ENCODE data around the gene NAGA.
"Not testable (repeated sequence)": the region's sequence is repeated elsewhere in the genome, so short reads cannot be mapped to it uniquely, and the experiment has no call there.

NAGA gene

GRCh38 chr22:42070517-42071422, at the start of gene NAGA:
TSS of gene NAGA (minus strand) at chr22:42070812. CDS start at chr22:42070297, 515 bp downstream.
- peak; percentile 96 for DNase-seq (ENCODE audit: low spot score)

GRCh38 chr22:42116848-42117424, 46.3 kb upstream of the NAGA start:
- DNase-seq (ENCODE audit: low spot score), result no peak

DNA sequence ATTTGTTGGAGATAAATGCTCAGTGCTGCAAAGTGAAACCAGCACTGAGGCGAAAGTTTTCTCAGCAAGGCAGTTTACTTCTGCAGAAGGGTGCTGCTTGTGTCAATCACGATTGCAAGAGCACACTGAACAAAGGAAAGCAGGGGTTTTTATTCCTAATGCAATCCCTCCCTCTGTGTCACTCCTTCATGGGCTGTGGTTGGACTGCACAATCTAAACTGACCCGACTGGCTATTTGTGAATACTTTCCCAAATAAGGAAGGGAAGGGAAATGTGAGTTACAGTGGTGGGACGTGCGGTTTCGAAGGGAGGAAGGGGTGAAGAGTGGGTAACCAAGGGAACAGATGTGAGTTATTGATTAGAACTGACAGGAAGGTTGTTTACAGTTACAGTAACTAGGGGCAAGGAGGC, 44.8 kb upstream of the NAGA start:
- DNase-seq (ENCODE audit: low spot score), result not testable (repeated sequence)

- DNase-seq (ENCODE audit: low spot score), result no peak
Measured at GRCh38 chr22:42114721-42115120, 44.1 kb upstream of the NAGA start.

- not testable (repeated sequence) for DNase-seq (ENCODE audit: low spot score)
Measured at GRCh38 chr22:42112793-42113192, 42.2 kb upstream of the NAGA start.

DNA sequence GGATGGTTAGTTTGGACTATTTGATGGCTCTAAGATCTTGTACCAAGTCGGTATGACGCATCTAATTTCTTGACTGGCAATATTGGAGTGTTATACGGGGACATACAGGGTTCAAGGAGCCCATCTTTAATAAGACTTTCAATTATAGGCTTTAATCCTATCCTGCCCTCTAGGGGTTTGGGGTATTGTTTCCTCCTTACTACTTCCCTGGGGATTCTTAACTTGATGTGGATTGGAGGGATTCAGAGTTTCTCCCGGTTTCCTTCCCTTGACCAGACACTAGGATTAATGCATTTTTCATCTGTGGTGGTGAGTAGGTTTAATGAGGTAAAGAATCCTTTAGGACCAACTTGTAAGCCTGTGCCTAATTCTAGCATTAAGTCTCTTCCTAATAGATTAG, 41.2 kb upstream of the NAGA start:
- no peak for DNase-seq (ENCODE audit: low spot score)

DNA sequence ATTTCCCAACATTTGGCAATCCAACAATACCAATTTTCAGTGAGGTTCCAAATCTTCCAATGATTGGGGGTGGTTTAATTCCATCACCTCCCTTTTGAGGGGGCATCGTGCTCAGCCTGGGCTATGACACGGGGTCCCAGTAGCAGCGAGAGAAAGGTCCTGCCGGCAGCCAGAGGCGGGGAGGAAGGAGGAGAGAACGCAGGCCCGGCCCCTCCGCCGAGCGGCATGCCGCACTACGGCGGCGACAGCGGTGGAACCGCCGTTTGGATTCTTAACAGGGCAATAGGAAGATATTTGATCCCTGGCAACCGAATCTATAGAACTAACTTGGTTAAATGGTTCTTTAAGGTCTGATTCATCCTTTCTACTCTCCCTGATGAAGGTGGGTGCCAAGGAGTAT, 38.2 kb upstream of the NAGA start:
- no peak for DNase-seq (ENCODE audit: low spot score)

DNA sequence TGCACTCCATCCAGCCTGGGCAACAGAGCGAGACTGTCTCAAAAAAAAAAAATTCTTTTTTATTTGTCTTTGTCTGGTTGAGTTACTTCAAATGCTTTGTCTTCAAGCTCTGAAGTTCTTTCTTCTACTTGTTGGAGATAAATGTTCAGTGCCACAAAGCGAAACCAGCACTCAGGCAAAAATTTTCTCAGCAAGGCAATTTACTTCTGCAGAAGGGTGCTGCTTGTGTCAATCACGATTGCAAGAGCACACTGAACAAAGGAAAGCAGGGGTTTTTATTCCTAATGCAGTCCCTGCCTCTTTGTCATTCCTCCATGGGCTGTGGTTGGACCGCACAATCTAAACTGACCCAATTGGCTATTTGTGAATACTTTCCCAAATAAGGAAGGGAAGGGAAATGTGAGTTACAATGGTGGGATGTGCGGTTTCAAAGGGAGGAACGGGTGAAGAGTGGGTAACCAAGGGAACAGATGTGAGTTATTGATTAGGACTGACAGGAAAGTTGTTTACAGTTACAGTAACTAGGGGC, 33.8 kb upstream of the NAGA start:
- DNase-seq (ENCODE audit: low spot score), result not testable (repeated sequence)

DNA sequence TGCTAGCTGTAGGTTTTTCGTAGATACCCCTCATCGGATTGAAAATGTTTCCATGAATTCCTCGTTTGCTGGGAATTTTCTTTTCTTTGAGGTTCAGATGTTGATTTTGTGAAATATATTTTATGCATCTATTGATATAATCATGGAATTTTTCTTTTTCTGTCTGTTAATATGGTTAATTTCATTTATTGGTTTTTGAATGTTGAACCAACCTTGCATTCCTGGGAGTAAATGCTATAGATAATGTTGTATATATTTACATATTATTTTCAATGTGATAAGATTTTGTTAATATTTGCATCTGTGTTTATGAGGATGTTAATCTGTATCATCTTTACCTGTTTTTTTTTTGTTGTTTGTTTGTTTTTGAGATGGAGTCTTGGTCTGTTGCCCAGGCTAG, 30.6 kb upstream of the NAGA start:
- no peak for DNase-seq (ENCODE audit: low spot score)

GRCh38 chr22:42091455-42091782, 20.8 kb upstream of the NAGA start:
- DNase-seq (ENCODE audit: low spot score), result no peak

- DNase-seq (ENCODE audit: low spot score), result peak; percentile 99
Measured at GRCh38 chr22:42090596-42091454, 20.2 kb upstream of the NAGA start, which contains the start of gene NDUFA6. TSS of gene NDUFA6 (minus strand) at chr22:42090772. CDS start at chr22:42090744, 28 bp downstream.

GRCh38 chr22:42086051-42086450, 15.4 kb upstream of the NAGA start:
- no peak for DNase-seq (ENCODE audit: low spot score)

GRCh38 chr22:42084874-42085273, 14.3 kb upstream of the NAGA start:
- no peak for DNase-seq (ENCODE audit: low spot score)

DNA sequence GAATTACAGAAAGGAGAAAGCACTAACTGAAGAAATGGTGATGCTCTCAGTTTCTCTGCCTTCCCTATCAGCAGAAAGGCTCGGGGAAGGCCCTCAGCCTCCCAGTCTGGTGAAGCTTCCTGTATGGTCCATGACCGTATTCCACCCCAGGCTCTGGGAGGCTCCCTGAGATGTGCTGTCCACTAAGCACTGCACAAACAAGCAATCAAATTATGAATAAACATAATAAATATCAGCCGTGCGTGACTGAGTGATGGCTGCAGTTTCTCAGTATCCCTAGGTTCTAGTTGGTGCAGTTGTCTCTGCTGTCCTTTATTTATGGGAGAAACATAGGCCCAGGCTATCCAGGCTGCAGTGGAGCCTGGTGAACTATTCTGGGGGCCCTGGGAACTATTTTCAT, 12.5 kb upstream of the NAGA start:
- no peak for DNase-seq (ENCODE audit: low spot score)

DNA sequence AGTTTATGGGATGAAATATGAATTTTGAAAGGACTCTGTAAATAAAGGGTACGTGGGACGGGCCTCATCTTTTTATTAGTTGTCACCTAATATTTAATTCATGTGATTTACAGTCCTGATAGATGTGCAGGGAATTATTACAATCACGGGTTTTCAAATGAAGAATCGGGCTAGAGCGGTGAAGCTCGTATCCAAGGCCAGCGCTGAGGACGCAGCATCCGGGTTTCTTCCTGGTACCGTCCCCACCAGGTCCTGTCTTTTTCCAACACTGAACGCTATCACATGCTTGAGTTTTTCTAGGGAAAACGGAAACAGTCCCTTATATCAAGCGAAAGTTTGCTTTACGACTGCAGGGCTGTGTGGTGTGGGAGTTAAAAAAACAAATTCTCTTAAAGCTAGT, 9.7 kb upstream of the NAGA start:
- DNase-seq (ENCODE audit: low spot score), result peak; percentile 43

- DNase-seq (ENCODE audit: low spot score), result peak; percentile 98
Measured at GRCh38 chr22:42079319-42080251, 9.0 kb upstream of the NAGA start, which contains the start of gene SMDT1. TSS of gene SMDT1 (plus strand) at chr22:42079700. CDS start at chr22:42079769, 69 bp downstream.

GRCh38 chr22:42078469-42079318, 8.1 kb upstream of the NAGA start:
- DNase-seq (ENCODE audit: low spot score), result peak; percentile 19

- DNase-seq (ENCODE audit: low spot score), result peak; percentile 5
Measured at GRCh38 chr22:42077486-42078125, 7.0 kb upstream of the NAGA start.

GRCh38 chr22:42076764-42077485, 6.3 kb upstream of the NAGA start:
- no peak for DNase-seq (ENCODE audit: low spot score)
